Gastroesophageal sphincter (tissue), 3 donors: ENCODE data around the gene EEFSEC.

Experiments
- POLR2A ChIP-seq, 2 donors: fragments of 450-650 bp; IDR thresholded peaks; one replicate each; pipeline ENCODE4 v1.6.1; 2017; ENCODE audit warnings: antibody characterized with exemption in 2 of 2, mild to moderate bottlenecking in 2 of 2, moderate library complexity in 1 of 2
- TF ChIP-seq, protein P1 (sequence below), 4 experiments: fragments of 200-600 bp in 2 of 4; fragments of 450-650 bp in 2 of 4; sonication (generic) in 1 of 4; IDR thresholded peaks; one replicate each; pipeline ENCODE4 v1.5.1; 2017 to 2019; ENCODE audit warnings: antibody characterized with exemption in 4 of 4, mild to moderate bottlenecking in 2 of 4, moderate library complexity in 2 of 4

DNA sequence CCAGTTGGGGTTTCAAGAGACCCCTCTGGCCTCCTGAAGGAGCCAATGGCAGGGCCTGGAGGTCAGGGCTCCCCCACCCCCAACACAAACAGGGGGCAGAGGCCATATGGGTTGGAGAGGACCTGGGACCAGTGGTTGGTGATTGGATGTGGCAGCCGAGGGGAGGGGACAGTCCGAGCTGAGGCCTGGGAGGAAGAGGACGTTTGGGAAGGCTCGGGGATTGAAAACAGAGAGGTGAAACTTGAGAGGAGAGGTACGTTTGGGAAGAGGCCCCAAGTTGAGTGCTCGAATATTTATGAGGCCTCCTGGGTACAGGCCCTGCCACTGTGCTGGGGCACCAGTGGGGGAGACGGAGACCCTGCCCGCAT lies 259.7 kb downstream of the EEFSEC start:
- TF ChIP-seq, protein P1, sequence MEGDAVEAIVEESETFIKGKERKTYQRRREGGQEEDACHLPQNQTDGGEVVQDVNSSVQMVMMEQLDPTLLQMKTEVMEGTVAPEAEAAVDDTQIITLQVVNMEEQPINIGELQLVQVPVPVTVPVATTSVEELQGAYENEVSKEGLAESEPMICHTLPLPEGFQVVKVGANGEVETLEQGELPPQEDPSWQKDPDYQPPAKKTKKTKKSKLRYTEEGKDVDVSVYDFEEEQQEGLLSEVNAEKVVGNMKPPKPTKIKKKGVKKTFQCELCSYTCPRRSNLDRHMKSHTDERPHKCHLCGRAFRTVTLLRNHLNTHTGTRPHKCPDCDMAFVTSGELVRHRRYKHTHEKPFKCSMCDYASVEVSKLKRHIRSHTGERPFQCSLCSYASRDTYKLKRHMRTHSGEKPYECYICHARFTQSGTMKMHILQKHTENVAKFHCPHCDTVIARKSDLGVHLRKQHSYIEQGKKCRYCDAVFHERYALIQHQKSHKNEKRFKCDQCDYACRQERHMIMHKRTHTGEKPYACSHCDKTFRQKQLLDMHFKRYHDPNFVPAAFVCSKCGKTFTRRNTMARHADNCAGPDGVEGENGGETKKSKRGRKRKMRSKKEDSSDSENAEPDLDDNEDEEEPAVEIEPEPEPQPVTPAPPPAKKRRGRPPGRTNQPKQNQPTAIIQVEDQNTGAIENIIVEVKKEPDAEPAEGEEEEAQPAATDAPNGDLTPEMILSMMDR (IDR thresholded peaks at IDR 0.05): no peak
- no peak for TF ChIP-seq POLR2A (IDR thresholded peaks at IDR 0.05)
